Fibroblast of peridontal ligament (primary cell): ENCODE data around the gene C16orf92.
A peak's percentile ranks its signal among the peaks of the same experiment; 100 is the strongest.
"Not testable (repeated sequence)": the region's sequence is repeated elsewhere in the genome, so short reads cannot be mapped to it uniquely, and the experiment has no call there.

Experiments used
- DNase-seq: peaks from one replicate; pipeline ENCODE4 v3.0.0-alpha.2; 2010; ENCODE audit errors: extremely low read depth

C16orf92 gene

DNA sequence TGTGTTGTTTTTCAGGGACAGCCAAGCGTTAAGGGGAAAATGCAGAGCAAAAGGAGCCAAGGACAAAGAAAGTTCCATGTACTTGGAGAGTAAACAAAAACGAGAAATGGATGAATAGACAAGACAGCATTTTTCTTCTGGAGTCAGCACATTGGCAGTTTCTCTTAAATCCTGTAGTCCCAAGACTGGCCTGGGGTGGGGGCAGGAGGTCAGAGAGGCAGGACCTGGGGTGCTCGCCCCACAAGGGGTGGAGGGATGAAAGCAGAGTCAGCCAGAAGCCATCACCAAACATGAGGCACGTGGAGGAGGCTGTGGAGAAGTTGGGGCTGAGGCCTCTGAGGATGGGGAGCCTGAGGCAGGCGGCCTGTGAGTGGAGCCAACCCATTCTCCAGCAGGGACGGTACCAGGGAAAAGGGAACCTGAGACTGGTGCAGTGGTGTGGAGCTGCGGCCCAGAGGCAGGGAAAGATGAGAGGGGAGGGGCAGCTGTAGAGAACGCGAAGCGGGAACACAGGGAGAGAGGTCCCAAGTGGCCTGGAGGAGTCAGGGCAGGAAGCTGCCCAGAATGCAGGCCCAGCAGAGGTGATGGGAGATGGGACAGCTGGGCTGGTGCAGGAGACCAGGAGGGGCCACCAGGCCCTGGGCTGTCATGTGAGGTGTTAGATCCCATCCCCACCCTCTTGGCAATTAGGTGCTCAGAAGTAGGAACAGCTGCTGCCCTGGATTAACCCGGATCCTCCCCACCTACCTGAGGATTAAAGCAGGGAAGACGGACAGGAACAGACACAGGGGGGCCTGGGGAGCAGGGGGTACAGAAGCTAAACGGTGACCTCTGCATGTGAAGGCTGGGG is 4.8 kb downstream of the C16orf92 start:
- DNase-seq, result no peak

DNA sequence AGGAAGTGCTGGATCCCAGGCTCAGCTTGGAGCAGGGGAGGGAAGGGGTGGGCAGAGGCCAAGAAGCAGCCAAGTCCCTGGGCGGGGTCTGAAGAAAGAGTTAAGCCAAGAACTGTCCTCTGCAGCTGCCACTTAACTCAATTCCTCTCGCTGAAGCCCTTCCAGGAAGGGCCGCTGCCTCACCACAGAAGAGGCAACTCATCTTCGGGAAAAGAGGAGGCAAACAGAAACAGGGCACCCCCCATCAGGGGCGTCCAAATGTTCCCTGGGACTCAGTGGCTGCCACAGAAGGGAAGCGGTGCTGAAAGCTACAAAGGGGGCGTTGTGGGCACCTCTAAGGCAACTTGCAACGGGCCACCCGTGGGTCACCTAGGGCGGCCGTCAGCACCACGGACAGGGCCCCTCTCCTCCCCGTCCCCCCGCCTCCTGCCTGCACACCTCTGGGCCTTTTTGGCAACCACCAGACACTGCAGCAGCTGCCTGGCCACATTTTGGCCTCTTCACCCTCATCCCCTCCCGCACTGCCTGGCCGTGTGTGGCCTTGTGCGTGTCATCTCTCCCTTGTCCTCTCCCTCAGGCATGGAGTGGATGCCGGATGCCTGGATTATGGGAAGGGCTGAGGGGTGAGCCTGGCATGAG is 5.6 kb downstream of the C16orf92 start:
- no peak for DNase-seq

DNA sequence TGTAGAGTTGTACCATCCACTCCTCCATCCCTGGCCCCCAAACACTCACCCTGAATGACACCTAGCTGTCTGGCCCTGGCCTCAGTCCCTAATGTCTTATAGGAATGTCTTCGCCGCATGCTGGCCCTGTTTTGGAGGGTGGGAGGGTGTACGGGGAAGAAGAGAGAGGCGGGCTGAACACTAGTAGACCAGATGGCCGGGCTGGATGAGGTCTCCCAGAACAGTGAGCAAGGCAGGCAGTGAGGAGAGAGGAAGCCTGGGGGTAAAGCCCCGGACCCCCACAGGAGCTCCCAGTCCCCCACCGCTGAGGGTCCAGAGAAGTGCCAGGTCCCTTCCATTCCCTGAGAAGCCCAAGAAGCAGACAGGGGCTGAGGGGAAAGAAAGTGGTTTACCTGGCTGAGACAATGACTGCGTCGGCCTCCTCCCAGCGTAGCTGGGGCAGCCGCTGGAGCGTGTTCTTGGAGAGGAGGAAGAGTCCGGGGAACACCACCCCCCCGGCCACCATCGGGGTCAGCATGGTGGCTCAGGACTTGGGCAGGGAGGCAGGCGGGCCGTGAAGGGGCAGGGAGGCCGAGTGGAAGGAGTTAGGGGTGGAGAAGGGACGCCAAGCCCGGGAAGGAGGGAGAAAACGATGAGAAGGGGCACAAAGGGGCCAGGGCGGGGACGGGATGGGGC is 7.2 kb downstream of the C16orf92 start:
- no peak for DNase-seq

DNA sequence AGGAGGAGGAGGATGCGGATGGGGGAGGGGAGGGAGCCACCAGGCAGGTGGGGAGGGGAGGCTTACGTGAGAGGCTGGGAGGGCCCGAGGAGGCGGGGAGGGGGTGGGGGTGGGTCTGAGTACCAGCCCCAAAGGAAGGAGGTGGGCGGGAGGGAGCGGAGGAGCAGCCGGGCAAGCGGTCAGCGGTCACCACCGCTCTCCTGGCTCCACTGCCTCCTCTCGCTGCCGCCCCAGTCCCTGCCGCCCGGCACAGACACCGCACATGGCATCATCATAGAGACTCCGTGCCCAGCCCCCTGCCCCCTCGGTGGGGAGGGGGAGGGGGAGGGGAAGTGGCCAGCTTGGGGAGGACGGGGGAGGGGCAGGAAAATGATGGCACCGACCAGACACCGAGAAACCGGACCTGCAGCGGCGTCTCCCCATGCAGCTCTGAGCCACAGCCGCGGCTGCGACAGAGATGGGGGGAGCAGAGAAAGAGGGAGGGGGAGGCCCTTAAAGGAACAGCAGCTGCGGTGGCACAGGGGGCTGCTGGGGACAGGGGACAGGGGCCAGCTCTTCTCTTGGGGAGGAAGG is 7.9 kb downstream of the C16orf92 start, which contains the start of gene TLCD3B:
Gene TLCD3B, minus strand, starts transcription at position 431 of the 573 bp plus-strand sequence. CDS start 744 bp downstream, outside the sequence.
- no peak for DNase-seq

DNA sequence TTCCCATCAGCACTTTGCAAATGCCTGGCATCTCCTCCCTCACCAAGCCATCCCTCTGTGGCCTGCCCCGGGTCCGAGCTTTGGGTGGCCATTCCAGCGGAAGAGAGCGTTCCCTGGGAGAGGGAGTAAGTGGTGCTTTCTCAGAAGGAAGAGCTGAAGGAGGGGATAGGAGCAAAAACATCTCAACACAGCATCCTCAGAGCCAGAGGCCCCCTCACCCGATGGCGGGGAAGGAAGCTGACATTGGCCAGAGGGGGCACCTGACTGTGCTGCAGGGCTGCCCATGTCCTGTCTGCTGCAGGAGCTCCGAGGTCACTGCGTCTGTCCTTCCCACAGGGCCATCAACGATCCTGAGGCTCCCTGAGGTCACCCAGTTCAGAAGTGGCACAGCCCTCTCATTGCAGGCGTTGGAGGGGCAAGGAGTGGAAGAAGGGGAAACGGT is 8.5 kb downstream of the C16orf92 start:
- DNase-seq, result no peak

DNA sequence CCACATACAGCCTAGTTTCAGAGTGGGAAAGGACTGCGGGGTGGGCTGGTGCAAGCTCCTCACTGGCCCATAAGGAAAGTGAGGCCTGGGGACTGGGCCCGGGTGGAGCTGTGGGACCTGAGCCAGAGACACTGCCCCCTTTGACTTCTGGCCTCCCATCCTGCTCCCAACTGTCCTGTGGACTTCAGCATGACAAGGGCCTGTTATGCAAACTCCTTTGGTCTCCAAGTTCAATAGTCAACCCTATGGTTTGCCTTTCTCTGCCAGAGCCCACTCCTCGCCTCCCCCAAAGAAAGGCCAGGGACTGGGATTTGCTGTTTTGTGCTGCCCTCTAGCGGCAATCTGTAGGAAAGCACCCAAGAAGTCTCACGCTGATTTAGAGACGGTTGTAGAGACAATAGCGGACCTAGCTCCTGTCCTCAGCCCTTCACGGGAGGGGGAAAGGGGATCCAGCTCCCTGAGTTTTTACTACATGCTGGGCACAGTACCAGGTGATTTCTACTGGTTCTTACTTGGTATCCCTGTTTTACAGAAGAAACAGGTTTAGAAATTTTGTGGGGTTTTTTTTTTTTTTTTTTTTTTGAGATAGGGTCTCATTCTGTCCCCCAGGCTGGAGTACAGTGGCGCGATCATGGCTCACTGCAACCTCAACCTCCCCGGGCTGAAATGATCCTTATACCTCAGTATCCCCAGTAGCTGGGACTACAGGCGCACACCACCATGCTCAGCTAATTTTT is 9.3 kb downstream of the C16orf92 start:
- DNase-seq, result peak; percentile 78

DNA sequence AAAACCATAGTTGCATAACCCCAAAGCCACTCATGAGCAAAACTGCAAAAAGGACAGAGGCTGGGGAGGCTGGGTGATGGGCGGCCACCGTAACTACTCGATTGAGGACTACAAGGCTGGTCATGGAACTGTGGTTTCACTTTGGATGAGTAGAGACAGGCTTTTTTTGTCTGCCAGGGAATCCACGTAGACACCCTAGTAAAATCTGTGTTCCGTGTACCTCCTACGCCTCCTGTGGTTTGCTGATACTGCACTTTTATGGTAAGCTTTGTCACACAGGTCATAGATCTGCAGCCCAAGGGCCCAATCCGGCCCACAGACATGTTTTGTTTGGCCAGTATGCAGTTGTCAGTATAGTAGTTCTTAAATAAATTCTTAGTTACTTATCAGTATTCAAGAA is 10.3 kb downstream of the C16orf92 start:
- no peak for DNase-seq

DNA sequence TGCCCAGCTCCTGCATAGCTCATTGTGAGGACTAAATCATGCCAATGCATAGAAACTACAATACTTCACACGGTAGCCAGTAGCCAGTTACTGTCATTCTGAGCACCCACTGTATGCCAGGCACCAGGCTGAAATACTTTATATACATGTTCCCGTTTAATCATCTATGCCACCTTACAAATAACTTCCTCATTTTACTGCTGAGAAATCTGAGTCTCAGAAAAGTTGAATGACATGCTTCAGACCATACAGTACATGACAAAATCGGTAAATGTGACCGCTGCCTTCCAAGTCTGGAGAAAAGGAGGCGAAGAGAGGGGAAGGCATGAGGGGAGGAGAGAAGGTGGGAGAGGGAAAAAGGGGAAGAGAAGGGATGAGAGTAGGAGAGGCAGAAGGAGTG is 17.2 kb downstream of the C16orf92 start:
- DNase-seq, result no peak

DNA sequence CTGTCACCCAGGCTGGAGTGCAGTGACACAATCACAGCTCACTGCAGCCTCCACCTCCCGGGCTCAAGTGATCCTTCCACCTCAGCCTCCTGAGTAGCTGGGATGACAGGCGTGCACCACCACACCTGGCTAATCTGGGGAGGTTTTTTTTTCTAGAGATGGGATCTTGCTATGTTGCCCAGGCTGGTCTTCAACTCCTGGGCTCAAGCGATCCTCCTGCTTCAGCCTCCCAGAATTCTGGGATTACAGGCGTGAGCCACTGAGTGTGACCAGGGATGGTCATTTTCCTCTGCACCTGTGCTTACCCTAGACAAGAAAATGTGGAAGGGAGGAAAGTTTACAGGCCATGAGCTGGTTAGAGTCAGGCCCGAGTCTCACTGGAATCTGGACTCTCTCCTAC is 17.7 kb downstream of the C16orf92 start:
- not testable (repeated sequence) for DNase-seq

DNA sequence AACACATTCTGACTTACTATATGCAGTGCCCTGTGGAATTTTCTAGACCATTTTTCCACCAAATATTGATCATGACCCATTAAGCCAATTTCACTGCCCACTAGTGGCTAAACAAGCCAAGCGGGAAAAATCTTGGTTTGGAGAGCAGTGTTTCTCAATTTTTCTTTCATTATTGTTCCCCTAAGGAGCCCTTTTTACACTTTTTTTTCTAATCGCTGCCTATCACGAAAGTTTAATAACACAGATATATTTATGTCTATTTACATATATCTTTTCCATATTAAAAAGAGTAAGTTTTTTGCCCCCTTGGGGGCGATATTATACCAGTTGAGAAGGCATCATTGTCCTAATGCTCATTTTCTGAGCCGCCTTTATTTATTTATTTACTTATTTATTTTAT is 18.8 kb downstream of the C16orf92 start:
- DNase-seq, result peak; percentile 67

DNA sequence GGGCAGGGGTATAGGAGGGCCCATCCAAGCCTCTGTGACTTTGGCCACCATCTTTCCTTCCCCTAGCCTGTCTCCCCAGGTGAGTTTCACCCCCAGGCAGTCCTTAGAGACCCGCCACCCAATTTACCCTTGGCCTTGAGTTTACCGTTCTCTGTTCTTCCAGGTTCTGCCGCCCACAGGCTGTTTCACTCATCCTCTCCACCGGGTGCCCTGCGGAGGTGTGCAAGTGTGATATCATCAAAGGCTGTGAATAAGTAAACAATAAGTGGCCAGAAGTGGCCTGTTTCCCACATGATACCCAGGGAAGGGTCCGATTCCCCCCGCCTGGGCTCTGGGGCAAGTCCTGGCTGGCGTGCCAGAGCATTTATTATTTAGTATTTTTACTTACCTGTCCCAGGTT is 23.2 kb downstream of the C16orf92 start:
- no peak for DNase-seq

DNA sequence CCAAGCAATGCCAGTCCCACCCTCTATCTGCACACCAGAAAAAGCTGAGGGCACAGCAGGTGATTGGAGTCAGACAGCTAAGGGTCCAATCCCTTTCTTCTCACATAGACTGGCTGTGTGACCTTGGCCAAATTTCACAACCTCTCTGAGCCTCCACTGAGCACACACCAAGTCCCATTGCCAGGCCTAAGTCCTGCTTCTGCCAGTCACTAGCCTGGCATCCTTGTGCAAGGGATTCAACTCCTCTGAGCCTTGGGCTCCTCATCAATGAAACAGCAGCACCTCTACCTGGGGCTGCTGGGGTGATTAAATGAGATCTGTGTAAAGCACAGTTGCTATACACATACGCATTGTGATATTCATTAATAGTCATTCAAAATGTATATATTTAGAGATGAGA is 23.6 kb downstream of the C16orf92 start:
- no peak for DNase-seq

DNA sequence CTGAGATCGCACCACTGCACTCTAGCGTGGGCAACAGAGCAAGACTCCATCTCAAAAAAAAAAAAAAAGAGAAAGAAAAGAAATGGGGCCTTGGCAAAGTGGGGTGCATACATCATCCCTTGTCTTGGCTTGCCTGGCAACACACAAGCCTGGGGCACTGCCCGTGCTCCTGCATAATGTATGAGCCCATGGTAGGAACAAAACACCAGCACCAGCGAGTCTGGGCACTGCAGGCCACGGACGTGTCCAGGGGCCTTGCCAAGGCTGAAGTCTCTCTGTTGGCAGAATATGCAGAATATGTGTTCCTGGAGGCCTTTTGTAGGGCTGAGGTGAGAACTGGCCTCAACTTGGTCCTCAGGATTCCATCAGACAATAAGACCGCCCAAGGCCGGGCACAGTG is 26.9 kb downstream of the C16orf92 start:
- no peak for DNase-seq

DNA sequence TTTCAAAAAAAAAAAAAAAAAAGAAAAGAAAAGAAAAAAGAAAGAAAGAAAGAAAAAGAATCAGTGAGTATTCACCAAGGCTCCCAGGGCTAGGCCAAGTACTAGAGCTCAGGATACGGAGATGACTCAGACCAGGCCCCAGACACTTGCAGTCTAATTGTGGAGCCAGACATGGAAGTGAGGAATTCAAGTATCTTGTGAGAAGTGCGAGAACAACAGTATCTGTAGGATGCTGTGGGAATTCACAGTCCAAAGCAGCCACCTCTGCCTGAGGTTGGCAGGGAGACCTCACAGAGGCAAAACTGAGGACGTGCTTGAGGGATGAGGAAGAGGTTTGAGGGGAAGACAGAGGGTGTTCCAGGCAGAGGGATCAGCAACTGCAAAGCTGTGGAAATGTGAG is 28.5 kb downstream of the C16orf92 start:
- DNase-seq, result peak; percentile 37

DNA sequence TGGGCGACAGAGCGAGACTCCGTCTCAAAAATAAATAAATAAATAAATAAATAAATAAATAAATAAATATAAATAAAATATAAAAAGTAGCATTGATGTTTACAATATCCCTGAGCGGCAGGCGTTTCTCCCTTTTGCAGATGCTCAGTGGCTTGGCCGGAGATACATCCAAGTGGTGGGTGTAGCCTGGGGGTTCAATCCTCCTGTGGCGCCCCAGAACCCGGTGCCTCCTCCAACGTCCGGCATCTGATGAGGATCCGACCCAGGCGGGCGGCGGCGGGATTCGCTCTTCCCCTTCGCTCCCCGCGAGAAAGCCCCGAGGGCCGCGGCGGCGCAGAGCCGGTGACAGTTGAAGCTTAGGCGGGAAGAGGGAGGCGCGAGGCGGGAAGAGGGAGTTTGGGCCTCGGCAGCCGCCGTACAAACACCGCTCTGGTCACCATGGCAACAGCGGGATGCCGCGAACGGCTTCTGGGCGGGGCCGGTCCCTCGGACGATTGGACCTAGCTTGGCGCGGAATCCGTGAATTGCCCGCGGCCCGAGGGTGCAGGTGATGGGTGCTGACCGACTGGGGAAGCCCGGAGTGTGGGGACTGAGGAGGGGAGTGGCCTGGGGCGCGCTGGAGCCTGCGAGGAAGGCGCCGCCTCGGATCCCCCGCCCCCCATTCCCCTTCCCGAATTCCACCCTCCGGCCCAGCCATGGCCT is 29.8 kb downstream of the C16orf92 start:
- peak; percentile 86 for DNase-seq

DNA sequence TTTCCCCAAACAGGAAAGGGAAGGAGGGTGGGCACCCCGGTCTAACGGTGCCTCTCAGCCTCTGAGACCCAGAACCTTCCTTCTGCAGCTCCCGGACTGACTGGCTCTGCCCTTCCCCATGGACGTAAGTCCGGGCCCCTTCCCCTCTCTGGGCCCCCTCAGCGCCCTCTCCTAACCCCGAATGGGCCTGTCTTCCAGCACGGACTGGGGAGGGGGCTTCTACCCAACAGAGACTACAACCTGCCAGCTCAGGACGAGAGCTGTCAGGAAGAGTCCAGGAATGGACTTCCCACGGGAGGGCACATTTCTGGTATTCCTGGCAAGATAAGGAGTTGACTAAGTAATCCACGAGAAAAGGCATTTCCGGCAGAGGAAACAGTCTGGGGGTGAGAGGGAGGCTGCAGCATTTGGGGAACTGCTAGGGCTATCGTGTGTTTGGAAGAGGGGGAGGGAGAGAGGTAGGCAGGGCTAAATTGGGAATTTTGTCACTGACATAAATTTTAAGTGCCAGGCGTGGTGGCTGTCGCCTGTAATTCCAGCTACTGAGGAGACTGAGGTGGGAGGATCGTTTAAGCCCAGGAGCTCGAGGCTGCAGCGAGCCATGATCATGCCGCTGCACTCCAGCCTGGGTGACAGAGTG is 30.5 kb downstream of the C16orf92 start:
- no peak for DNase-seq

DNA sequence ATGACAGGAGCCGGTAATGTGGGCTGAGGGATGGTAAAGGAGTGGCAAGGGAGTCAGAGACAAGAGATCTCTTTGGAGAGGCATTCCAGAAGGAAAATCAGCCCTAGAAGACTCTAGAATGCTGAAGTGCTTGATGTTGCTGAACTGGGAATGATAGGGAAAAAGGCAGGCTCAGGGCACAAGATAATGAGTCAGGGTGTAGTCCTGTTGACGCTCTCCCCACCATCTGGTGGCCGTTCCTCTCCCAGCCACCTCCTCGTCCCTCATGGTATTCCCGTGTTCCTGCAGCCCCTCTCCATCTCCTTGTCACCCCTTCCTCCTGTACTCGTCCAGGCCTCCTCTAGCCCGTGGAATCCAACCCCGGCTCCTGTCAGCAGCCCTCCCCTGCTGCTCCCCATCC is 31.5 kb downstream of the C16orf92 start:
- no peak for DNase-seq

DNA sequence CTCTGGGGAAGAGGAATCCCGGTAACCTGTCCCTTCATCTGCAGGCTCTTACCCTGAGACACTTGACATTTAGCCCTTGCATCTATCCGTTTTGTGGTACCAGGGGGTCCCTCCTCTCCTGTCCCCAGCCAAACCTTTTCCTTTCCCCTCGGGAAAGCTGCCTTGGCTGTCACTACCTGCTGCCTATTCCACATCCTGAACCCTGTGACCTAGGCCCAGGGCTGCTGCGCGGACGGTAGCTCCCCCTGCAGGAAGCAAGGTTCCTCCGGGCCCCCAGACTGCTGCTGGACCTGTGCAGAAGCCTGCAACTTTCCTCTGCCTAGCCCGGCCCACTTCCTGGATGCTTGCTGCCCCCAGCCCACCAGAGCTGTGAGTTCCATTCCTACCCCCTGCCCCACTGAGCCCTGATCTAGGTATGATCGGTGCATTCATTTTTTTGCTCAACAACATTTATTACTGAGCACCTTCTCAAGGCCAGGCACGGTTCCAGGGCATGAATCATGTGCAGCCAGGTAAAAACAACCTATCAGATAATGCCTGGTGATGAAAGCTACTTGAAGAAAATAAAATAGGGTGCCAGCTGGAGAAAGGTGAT is 32.1 kb downstream of the C16orf92 start:
- DNase-seq, result no peak

DNA sequence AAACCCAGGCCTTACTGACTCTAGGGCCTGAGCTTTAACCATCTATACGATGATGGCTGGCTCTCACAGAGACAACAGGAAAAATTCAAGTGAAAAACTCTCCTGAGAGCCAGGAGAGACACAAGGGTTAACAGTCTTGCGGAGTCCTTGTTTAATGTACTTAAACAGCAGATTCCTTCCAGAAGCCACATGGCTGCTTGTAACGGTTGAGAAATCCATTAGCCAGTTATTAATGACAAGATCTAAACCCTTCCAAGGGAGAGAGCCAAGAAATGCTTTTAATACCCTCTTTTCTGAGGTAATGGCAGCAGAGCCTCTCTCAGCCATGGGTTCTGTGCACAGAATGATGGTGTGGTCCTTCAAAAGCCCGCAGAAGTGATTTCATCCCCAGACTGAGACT is 37.3 kb downstream of the C16orf92 start:
- no peak for DNase-seq
